AG04450 (cell line): Measurements from ENCODE around the gene TBL3. TPM values are rescaled to one million over a fixed set of nuclear protein-coding genes. Genes with fewer than 3 reads are reported as not detected.
"Not testable (repeated sequence)": the region's sequence is repeated elsewhere in the genome, so short reads cannot be mapped to it uniquely, and the experiment has no call there.

Source experiments
- CTCF ChIA-PET: fragments of 300-600, 350-600 bp; formaldehyde crosslinking; extraction: SDS; loops from one replicate; lab custom pipeline; 2022; ENCODE audit warnings: antibody characterized with exemption, inconsistent platforms; lab: Charles Lee
- POLR2A ChIA-PET: fragments of 350-600 bp; formaldehyde crosslinking; extraction: SDS; loops from one replicate; lab custom pipeline; 2021; ENCODE audit warnings: antibody characterized with exemption, inconsistent platforms; lab: Yijun Ruan, JAX
- DNase-seq: peaks from one replicate; pipeline ENCODE4 v3.0.0-alpha.2; 2011; ENCODE audit warnings: low read depth, low spot score
- H3K27ac ChIP-seq: one replicate; pipeline ENCODE4 v1.5.1; 2012; ENCODE audit warnings: low read depth, low read length, control low read depth
- H3K27me3 ChIP-seq: one replicate; pipeline ENCODE4 v1.6.0; 2012; ENCODE audit warnings: low read length; ENCODE audit not compliant: control insufficient read depth, insufficient read depth
- H3K4me3 ChIP-seq: 2 replicates; pipeline ENCODE4 v1.5.1; 2011; ENCODE audit warnings: mild to moderate bottlenecking, low read depth, low read length, control low read depth
- H3K9me3 ChIP-seq: 2 replicates; pipeline ENCODE4 v1.5.1; 2012; ENCODE audit warnings: low read length; ENCODE audit not compliant: control insufficient read depth, insufficient read depth
- polyA plus RNA-seq: library from polyadenylated mRNA; depleted of rRNA; stranded (reverse); fragments of >200 nt; gene quantifications from 2 replicates; pipeline ENCODE4 v1.2.3, GENCODE V29; 2011
- TF ChIP-seq, protein P1 (sequence below): IDR thresholded peaks from 2 replicates; pipeline ENCODE4 v1.5.1; 2011; ENCODE audit warnings: low read depth, low read length, control low read depth, inconsistent platforms

Gene TBL3
- polyA plus RNA-seq, 1 experiment, result 13.7 TPM

DNA sequence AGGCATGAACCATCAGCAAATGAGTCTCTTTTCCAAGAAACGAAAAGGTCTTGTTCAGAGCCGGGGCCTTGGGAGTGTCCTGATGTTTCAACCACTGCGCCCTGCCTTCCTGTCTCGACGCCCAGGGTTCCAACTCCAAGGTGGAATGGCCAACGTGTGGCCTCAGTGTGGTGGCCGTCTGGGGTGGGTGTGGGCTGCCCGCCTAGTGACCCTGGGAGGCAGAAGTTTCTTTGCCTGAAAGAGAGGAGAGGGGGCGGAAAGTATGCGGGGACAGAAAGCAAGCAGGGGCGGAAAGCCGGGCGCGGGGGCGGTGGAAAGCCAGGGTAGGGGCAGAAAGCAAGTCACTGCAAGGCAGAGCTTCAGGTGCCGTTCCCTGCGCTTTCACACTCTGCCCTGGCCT is 32.9 kb upstream of the TBL3 start:
- no peak for DNase-seq
- POLR2A ChIA-PET, result no interaction called here

DNA sequence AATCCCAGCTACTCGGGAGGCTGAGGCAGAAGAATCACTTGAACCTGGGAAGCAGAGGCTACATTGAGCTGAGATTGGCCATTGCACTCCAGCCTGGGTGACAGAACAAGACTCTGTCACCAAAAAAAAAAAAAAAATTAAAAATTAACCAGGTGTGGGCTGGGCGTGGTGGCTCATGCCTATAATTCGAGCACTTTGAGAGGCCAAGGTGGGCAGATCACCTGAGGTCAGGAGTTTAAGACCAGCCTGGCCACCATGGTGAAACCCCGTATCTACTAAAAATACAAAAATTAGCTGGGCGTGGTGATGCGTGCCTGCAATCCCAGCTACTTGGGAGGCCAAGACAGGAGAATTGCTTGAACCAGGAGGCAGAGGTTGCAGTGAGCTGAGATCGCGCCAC is 32.0 kb upstream of the TBL3 start:
- H3K4me3 ChIP-seq, POLR2A ChIA-PET, DNase-seq, H3K9me3 ChIP-seq, H3K27me3 ChIP-seq, CTCF ChIA-PET, H3K27ac ChIP-seq: not testable (repeated sequence)

More for the DNA sequence above, 32.9 kb upstream of the TBL3 start:
- CTCF ChIA-PET, result no interaction called here
- Histone ChIP-seq H3K27ac (no peak overlapping the region), H3K4me3 (no peak overlapping the region), H3K27me3 (no peaks in the 10 kb centered on the region), H3K9me3 (no peaks in the 10 kb centered on the region)
- TF ChIP-seq, protein P1, sequence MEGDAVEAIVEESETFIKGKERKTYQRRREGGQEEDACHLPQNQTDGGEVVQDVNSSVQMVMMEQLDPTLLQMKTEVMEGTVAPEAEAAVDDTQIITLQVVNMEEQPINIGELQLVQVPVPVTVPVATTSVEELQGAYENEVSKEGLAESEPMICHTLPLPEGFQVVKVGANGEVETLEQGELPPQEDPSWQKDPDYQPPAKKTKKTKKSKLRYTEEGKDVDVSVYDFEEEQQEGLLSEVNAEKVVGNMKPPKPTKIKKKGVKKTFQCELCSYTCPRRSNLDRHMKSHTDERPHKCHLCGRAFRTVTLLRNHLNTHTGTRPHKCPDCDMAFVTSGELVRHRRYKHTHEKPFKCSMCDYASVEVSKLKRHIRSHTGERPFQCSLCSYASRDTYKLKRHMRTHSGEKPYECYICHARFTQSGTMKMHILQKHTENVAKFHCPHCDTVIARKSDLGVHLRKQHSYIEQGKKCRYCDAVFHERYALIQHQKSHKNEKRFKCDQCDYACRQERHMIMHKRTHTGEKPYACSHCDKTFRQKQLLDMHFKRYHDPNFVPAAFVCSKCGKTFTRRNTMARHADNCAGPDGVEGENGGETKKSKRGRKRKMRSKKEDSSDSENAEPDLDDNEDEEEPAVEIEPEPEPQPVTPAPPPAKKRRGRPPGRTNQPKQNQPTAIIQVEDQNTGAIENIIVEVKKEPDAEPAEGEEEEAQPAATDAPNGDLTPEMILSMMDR, result no peak

DNA sequence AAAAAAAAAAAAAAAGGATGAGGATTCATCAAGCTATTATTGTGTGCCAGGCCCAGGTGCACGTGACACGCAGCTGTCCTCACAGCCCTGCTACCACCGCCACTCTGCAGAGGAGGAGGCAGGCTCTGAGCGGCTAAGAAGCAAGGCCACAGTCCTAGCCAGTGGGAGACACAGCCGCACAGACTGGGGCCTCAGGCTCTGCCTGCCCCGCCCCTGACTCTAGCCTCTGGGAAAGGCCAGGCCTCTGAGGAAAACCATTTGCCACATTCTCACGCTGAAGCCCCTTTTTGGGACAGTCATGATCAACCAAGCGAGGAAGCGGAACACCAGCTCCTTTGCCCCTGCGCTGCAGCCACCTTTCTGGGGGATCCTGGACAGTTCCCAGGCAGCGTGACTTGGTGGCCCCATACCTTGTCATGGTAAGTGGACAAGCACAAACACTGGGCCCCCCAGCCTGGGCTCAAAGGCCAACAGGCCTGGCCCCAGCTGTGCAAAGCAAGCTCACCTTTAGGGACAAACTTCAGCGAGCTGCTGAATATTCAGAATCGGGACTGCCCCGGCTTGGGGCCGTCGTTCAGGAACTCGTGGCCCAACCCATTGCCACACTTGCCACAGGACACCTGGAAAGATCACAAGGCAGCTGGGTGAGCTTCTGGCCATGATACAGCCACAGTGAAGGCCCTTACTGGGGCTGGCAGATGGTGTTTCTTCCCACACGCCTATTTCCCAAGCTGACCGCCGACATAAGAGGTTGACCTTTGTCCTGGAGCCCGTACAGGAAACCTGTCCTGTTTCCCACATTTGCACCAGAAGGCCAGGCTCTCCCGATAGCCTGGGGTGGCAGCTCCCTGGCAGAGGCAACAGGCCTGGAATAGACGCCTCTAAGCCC is 31.3 kb upstream of the TBL3 start:
- H3K9me3 ChIP-seq, result no peaks in the 10 kb centered on the region; the same call in 1 of the 2 replicates
- H3K4me3 ChIP-seq, result no peak overlapping the region
- TF ChIP-seq, protein P1, result no peak
- ChIA-PET CTCF (interaction anchor here (0.7 to 1.4 kb wide), 3 partner anchors 8 to 85 kb away, joined by 3 to 6 read pairs (median 5); no protein-coding TSS in a partner anchor), POLR2A (interaction anchor here (0.7 kb wide), 1 partner anchor 19 kb away, joined by 3 read pairs; no protein-coding TSS in a partner anchor)
- H3K27ac ChIP-seq, result no peak overlapping the region
- no peak for DNase-seq
- no peaks in the 10 kb centered on the region for H3K27me3 ChIP-seq

DNA sequence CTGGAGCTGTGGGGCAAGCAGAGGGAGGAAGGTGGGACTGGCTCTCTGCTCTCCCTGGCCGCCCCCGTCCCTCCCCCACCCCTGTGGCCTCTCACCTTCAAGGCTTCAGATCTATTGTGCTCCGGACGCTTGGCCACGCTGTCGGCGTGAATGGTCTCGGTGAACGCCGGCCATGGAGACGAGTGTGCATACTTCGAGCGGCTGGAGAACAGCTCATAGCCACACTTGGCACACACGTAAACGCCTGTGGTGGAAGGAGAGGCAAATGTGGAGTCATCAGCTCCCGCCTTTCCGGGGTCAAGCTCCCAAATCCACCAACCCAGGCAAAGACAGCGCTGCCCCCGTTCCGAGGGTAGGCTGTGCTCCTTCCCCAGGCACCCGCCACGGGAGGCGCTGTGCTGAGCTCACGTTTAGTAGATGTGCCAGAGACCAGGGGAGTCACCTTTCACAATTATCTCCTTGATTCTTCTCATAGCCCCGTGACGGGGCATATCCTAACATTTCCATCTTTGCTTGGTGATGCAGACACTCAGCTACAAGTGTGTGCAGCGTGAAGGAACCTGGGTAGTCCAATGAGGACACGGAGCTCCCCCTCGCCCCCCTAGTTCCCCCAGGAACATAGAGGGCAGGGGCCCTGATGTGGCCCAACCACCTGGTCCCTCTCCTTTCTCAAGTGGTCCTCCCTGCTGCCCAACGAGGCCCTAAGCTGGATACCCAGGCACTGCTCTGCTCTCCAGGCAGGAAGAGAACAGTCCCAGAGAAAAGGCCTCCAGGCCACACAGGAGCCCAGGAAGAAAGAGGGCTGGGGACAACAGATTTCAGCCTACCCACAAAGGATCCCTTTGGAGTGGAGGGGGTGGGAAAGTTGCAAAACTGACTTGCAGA is 30.4 kb upstream of the TBL3 start:
- Histone ChIP-seq H3K27ac (no peak overlapping the region), H3K27me3 (no peaks in the 10 kb centered on the region), H3K4me3 (peak overlapping the region; percentile 88; the same call in 1 of the 2 replicates), H3K9me3 (no peaks in the 10 kb centered on the region; the same call in 1 of the 2 replicates)
- no peak for DNase-seq
- TF ChIP-seq, protein P1, result no peak
- POLR2A ChIA-PET, result interaction anchor here (0.7 to 1.1 kb wide), 2 partner anchors 18 to 23 kb away, joined by 3 to 6 read pairs; partner anchors contain the start of gene RPS2
- CTCF ChIA-PET, result interaction anchor here (0.5 to 1.4 kb wide), 5 partner anchors 9 to 603 kb away, joined by 3 to 6 read pairs (median 3); no protein-coding TSS in a partner anchor
